Epithelial cell of esophagus (primary cell): ENCODE results near the gene PER2.

Source experiments
- DNase-seq: peaks from one replicate; pipeline ENCODE4 v3.0.0; 2010; ENCODE audit warnings: low read depth
- H3K4me3 ChIP-seq: 2 replicates; pipeline ENCODE4 v1.5.1; 2011; ENCODE audit warnings: mild to moderate bottlenecking, low read length, control low read depth
- CTCF ChIP-seq: IDR thresholded peaks from 2 replicates; pipeline ENCODE4 v1.5.1; 2011; ENCODE audit warnings: low read depth, mild to moderate bottlenecking, low read length, control low read depth, inconsistent platforms; ENCODE audit not compliant: insufficient read depth; ENCODE audit errors: missing control alignments

PER2 gene

GRCh38 chr2:238244151-238244550 lies 44.3 kb downstream of the PER2 start:
- no peak for DNase-seq
- H3K4me3 ChIP-seq, result no peak overlapping the region
- no peak for TF ChIP-seq CTCF

- H3K4me3 ChIP-seq, result no peak overlapping the region
- peak; percentile 24 for TF ChIP-seq CTCF
- DNase-seq, result no peak
Observed at GRCh38 chr2:238243496-238244076, 44.8 kb downstream of the PER2 start.

- no peak for DNase-seq
- no peak overlapping the region for H3K4me3 ChIP-seq
- no peak for TF ChIP-seq CTCF
Observed at GRCh38 chr2:238242731-238243495, 45.5 kb downstream of the PER2 start.

GRCh38 chr2:238241970-238242369 lies 46.4 kb downstream of the PER2 start:
- no peak overlapping the region for H3K4me3 ChIP-seq
- TF ChIP-seq CTCF, result no peak
- no peak for DNase-seq

- DNase-seq, result peak; percentile 39
- no peak overlapping the region for H3K4me3 ChIP-seq
Observed at GRCh38 chr2:238240757-238241711, 47.4 kb downstream of the PER2 start.

More at GRCh38 chr2:238240757-238241711, 47.4 kb downstream of the PER2 start:
- no peak for TF ChIP-seq CTCF
